HG02852 (cell line): ENCODE measurements around the gene RGS14.
"Not testable (repeated sequence)": the region's sequence is repeated elsewhere in the genome, so short reads cannot be mapped to it uniquely, and the experiment has no call there.

Source experiments
- ATAC-seq: cut with Tn5 transposase; IDR thresholded peaks from one replicate; pipeline ENCODE4 v1.9.1; 2021; ENCODE audit warnings: mild to moderate bottlenecking, moderate library complexity; ENCODE audit not compliant: unreplicated experiment

Gene RGS14

GRCh38 chr5:177375516-177375915 lies 17.8 kb downstream of the RGS14 start:
- ATAC-seq = not testable (repeated sequence)

DNA sequence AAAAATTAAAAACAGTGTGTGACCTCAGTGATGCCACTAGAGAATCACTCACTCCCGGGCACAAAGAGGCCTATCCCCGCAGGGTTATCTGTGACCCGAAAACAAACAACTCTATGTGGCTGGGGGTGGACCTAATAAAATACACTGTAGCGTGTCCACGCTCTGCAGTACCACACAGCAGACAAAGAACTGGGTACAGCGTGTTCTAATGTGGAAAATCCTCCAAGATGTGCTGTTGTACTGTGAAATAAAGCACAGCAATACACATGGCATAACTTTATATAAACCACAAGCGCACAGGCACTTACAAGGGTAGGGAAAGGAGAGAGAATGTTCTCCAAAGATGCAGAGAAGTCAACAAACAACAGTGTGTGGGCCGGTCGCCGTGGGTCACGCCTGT lies 18.4 kb downstream of the RGS14 start:
- ATAC-seq = no peak

GRCh38 chr5:177377851-177378776 lies 20.4 kb downstream of the RGS14 start:
- no peak for ATAC-seq

GRCh38 chr5:177378884-177379883 lies 21.5 kb downstream of the RGS14 start:
- ATAC-seq = no peak

- ATAC-seq = no peak
These were observed 23.0 kb downstream of the RGS14 start for GRCh38 chr5:177380805-177381126.

DNA sequence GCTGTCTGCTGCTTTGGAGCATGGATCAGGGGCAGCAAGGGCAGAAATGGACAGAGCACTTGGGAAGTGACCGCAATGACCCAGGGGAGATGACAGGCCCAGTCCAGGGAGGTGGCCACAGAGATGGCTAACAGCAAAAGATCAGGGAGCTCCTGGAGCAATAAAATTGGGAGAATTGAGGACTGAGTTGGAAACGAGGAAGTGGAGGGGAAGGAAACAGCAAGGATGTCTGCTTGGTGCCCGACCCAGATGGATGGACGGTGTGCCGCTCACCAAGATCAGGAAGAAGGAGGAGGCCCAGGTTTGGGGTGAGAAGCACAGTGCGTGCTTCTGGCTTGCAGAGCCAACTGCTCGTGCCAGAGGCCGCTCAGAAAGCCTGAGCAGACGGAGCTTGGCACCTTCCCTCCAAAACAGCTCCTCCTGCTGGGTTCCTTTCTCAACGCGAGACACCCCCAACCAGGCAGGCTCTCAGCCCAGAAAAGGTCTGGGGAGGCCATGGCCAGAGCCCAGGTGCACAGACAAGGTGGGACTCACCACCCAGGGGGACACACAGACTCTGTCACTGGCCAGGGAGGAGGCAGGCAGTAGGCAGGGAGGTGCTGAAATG lies 24.8 kb downstream of the RGS14 start:
- no peak for ATAC-seq

- ATAC-seq = no peak
These were observed 25.5 kb downstream of the RGS14 start for GRCh38 chr5:177383181-177383580.

- no peak for ATAC-seq
These were observed 26.4 kb downstream of the RGS14 start, which contains the start of gene SLC34A1 for GRCh38 chr5:177384134-177384533. Gene SLC34A1, plus strand, starts transcription at chr5:177384434. Its CDS starts 1,308 bp downstream, at chr5:177385742.

- no peak for ATAC-seq
These were observed 28.0 kb downstream of the RGS14 start for GRCh38 chr5:177385720-177386119.

GRCh38 chr5:177386542-177386941 lies 28.8 kb downstream of the RGS14 start:
- no peak for ATAC-seq

DNA sequence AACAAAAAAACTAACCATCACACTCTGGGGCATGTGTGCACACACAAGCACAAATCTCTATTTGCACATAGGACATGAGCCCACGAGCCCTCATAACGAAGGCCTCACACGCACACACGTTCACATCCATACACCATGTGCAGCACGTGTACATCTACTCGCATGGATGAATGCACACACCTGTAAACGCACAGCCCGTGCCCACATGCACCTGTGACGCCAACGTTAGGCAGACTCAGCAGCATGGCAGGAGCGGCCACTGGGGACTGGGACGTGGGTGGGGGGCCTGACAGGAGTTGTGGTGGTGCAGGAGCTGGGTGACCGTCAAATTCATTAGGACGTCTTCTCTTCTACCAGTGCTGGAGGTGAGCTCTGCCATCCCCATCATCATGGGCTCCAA lies 29.7 kb downstream of the RGS14 start:
- ATAC-seq = no peak

DNA sequence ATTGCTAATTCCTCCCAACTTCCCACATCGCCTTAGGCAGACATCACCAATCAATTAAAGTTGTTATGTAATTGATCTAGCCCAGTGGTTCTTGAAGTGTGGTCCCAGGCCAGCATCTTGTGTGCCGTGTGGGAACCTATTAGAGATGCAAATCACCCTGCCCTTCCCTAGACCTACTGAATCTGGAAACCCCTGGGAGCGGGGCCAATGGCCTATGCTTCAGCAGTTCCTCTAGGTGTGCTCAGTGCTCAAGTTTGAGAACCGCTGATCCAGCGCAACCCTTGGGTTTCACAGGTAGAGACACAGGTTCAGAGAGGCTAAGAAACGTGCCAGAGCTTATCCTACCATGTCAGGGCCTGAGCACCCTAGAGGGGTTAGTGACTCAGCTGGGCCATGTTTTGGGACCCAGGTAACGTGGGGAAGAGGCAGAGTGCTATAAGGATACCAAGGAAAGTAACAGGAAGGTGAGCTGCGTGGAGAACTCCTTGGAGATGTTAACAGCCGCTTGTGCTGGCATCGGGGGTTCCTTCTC lies 30.9 kb downstream of the RGS14 start:
- no peak for ATAC-seq

DNA sequence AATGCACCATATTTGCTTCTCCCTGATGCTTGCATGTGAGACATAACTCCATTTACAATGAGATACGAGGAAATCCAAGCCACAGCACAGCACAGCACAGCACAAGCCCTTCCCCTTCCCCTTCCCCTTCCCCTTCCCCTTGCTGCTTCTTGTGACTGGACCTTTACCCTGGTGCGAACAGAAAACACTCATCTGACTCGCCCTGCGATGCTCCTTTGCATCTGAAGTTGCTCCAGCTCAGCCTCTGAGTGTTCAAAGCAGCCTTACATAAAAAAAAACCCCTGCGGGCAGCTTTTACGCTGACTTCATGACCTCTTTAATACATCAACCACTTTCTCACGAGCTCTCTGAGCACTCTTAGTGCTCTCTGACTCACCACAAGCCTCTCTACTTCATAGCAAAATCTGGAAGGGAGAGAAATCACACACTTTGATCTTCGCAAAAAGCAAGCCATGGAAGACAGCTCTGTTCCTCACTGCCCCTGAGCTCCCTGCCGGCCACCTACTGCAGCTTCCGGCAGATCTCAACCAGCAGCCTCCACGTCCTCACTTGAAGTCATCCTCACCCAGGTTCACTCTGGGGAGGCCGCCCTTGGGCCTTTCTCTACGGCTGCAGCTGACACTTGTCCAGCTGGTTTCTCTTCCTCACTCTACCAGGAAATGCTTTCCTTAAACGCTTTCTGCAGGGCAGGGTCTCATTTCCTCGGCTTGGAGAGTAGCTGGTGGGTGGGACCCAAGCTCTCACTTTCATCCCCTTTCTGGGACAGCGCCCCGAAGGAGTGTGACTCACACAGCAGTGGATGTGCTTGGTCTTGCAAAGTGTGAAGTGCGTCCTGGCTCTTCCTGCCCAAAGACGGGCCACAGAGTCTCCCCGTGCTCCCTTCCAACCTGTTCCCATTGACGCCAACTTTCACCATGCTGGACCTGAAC lies 31.8 kb downstream of the RGS14 start:
- ATAC-seq = peak; percentile 41

DNA sequence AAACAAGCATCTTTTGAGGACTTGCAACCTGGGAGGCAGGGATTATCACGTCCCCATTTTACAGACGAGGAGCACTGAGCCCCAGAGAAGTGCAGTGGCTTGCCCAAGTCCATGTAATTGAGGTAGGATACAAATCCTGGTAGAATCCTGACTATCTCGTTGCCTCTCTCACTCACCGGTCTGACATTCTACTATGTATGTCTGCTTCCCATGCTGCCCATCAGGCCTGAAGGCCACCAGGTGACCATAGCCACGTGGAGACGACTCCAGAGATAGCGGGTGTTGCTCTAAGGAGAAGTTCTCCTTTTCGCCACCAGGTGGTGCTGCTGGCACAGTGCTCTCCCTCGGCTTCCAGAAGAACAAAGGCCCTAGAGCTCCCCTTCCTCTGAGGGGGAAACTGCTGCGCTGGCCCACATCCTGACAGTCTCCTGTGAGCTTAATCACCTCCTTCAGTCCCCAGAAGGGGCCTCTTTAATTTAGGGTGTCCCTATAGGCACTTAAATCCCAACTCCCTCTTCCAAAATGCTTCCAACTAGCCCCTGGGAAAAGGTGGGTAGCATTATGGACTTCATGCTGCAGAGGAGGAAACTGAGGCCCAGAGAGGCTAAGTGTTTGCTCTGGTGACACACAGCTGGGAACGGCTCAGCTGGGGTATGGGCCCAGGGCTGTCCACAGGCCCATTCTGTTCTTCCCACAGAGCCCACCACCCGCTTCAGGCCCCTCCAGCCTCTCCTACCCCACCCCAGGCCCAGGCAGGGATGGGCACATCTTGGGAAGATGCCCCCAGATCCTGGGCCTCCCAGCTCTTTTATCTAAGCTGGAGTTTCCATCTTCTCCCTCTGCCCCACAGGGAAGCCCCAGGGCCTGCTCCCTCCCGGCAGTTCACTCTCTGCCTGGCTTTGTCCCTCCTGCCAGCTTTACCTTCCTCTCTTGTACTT lies 32.9 kb downstream of the RGS14 start:
- ATAC-seq = no peak

- no peak for ATAC-seq
These were observed 35.0 kb downstream of the RGS14 start for GRCh38 chr5:177392765-177393164.

DNA sequence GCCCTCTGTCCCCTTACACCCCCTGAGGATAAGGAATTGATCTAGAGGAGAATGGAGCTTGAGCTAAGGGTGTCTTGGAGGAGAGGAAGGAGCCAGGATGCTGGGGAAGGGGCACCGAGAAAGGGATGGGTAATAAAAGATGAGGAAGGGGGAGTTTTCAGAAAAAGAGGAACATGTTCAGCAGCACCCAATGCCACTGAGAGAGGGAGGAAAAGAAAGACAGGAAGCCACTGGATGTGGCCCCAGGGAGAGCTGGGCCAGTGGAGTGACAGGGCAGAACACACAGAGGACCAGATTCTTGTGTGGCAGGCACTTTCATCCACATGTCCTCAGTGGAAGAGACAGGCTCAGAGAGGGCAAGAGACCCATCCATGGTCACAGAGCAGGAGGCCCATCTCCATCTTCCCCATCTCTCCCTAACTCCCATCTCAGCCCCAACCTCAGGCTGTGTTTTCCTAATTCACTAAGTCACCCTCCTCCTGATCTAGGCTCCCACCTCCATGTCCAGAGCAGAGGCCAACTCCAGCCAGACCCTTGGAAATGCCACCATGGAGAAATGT lies 35.6 kb downstream of the RGS14 start:
- no peak for ATAC-seq

DNA sequence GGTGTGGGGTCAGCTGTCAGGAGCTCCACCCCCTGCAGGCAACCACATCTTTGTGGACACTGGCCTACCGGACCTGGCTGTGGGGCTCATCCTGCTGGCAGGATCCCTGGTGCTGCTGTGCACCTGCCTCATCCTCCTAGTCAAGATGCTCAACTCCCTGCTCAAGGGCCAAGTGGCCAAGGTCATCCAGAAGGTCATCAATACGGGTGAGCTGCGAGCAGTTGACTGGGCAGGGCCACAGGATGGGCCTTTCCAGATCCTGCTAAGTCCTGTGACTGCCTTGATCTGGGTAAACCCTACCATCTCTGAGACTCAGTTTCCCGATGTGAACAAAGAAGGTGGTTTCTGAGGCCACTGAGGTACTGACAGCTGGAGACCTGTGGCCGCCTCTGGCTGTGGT lies 36.3 kb downstream of the RGS14 start:
- no peak for ATAC-seq

DNA sequence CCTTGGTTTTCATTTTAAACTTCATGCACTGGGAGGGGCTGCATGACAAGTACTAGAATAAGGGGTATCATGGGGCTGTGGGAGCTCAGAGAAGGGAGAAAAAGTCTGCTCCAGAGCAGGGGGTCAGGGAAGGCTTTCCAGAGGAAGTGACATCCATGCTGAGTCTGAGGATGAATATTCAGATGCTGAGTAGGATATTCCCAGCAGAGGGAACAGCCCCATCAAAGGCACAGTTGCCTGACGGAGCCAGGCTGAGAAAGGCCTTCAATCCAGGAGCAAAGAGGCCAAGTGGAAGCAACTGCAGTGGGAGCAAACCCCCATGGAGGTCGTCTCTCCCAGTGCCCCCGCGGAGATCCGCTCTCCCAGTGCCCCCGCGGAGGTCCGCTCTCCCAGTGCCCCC lies 38.4 kb downstream of the RGS14 start:
- ATAC-seq = no peak
